Measurements from ENCODE around the gene COG2. TPM values are rescaled to one million over a fixed set of nuclear protein-coding genes. Genes with fewer than 3 reads are reported as not detected.
A peak's percentile ranks its signal among the peaks of the same experiment; 100 is the strongest.

COG2 gene
- total RNA-seq, 1 experiment from 2014 or later, result 46.9 TPM

DNA sequence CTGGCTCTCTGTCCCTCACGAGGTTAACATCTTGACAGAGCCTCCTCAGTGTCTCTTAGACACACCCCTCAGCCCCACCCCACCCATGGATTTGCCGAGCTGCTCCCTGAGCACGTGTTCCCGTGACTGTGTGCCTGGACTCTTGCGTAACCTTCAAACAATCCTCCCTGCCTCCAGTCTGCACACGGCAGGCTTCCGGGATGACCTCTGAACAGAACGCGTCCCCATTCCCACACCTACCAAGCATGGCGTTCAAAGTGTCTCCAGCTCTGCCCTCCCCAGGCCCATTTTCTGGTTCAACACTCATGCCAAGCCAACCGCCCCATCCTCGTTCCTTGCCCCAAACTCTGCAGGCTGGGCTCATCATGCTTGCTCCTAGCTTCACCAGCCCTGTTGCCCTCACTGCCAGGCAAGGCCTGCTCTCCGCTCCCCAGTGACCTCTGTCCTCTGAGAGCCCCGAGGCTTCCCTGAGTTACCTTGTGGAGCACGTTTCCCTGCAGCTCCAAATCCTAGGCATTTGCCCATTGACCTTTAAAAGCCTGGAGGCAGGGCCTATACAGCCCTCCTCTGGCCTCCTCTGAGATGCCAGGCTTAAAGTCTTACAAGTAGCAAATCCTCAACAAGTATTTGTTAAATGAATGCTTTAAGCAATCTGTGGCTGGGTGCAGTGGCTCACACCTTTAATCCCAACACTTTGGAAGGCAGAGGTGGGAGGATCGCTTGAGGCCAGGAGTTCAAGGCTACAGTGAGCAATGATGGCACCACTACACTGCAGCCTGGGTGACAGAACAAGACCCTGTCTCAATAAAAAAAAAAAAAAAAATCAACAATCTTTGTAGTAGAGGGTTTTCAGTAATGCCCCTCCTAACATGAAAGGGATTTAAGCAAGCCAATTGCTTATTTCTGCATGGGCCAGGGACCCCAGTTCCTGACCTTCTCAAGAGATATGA lies 66.6 kb downstream of the COG2 start:
- Histone ChIP-seq H3K4me3 (ENCODE audit: low read depth, low read length) (no peak overlapping the region), H3K9me3 (no peaks in the 10 kb centered on the region), H3K27me3 (replicated peaks; ENCODE audit: control insufficient read depth, insufficient read depth, low read length) (no peaks in the 10 kb centered on the region), H3K4me1 (peaks cover 46% of the 10 kb centered on the region), H3K36me3 (ENCODE audit: control insufficient read depth, insufficient read depth, low read length) (peaks cover 12% of the 10 kb centered on the region)
- Mint-ChIP-seq H3K9me3 (ENCODE audit: unreplicated experiment) (no peaks in the 10 kb centered on the region), H3K4me3 (ENCODE audit: unreplicated experiment) (peak overlapping the region; percentile 79), H3K4me1 (ENCODE audit: low read depth, unreplicated experiment) (peaks cover 39% of the 10 kb centered on the region), H3K36me3 (ENCODE audit: insufficient read depth, unreplicated experiment) (peaks cover 16% of the 10 kb centered on the region), H3K27me3 (ENCODE audit: insufficient read depth, unreplicated experiment) (no peaks in the 10 kb centered on the region), H3K27ac (ENCODE audit: unreplicated experiment) (peak overlapping the region; percentile 99)
- CTCF ChIA-PET, result interaction anchor here (0.6 to 1.4 kb wide), 6 partner anchors 14 to 67 kb away, joined by 3 to 7 read pairs (median 3); partner anchors contain the start of gene COG2
- BruUV-seq (replicated peaks), result no TSS peak
- DNase-seq, result peak; percentile 96 to 99
- POLR2A ChIA-PET, result interaction anchor here (1.0 kb wide), 1 partner anchor 160 kb away, joined by 3 read pairs; no protein-coding TSS in a partner anchor
- TF ChIP-seq, protein P1, sequence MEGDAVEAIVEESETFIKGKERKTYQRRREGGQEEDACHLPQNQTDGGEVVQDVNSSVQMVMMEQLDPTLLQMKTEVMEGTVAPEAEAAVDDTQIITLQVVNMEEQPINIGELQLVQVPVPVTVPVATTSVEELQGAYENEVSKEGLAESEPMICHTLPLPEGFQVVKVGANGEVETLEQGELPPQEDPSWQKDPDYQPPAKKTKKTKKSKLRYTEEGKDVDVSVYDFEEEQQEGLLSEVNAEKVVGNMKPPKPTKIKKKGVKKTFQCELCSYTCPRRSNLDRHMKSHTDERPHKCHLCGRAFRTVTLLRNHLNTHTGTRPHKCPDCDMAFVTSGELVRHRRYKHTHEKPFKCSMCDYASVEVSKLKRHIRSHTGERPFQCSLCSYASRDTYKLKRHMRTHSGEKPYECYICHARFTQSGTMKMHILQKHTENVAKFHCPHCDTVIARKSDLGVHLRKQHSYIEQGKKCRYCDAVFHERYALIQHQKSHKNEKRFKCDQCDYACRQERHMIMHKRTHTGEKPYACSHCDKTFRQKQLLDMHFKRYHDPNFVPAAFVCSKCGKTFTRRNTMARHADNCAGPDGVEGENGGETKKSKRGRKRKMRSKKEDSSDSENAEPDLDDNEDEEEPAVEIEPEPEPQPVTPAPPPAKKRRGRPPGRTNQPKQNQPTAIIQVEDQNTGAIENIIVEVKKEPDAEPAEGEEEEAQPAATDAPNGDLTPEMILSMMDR (IDR thresholded peaks at IDR 0.05; ENCODE audit: insufficient read depth in 1 of 2, low read depth in 1 of 2, low read length in 1 of 2, severe bottlenecking in 1 of 2, unreplicated experiment in 1 of 2), result no peak
- intact Hi-C loops (cut with micrococcal nuclease; ENCODE audit: unreplicated experiment), result loop anchor here (1.0 to 2.0 kb wide), 6 partner anchors 8 to 76 kb away; partner anchors contain the start of gene COG2

DNA sequence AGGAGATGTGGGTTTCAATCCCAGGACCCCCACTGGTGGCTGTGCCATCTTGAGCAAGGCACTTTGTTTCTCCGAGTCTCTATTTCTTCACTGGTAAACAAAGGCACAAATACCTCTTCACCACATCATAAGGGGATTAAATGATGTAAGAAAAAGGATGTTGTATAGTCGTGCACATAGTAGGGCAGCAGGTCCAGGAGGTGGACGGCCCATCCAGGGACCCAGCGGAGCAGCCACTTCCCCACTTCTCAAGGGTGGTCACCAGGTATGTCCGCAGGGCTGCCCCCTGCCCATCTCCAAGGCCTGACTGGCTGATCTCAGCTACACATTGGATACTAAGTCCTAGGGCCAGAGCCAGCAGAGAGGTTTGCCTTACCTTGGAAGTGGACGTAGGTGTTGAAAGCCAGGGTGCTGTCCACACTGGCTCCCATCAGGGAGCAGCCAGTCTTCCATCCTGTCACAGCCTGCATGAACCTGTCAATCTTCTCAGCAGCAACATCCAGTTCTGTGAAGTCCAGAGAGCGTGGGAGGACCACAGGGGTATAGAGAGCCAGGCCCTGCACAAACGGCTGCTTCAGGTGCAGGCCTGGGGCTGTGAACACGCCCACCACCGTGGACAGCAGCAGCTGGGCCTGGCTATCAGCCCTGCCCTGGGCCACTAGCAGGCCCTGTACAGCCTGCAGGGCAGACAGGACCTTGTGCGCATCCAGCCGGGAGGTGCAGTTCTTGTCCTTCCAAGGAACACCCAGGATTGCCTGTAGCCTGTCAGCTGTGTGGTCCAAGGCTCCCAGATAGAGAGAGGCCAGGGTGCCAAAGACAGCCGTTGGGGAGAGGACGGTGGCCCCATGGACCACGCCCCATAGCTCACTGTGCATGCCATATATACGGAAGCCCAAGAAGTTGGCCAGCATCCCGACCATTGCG lies 67.6 kb downstream of the COG2 start:
- intact Hi-C loops (cut with micrococcal nuclease; ENCODE audit: unreplicated experiment), result loop anchor here (1.0 to 2.0 kb wide), 5 partner anchors 9 to 77 kb away; partner anchors contain the start of gene COG2
- Mint-ChIP-seq H3K27me3 (ENCODE audit: insufficient read depth, unreplicated experiment) (no peaks in the 10 kb centered on the region), H3K27ac (ENCODE audit: unreplicated experiment) (no peak overlapping the region), H3K4me3 (ENCODE audit: unreplicated experiment) (no peak overlapping the region), H3K4me1 (ENCODE audit: low read depth, unreplicated experiment) (peaks cover 44% of the 10 kb centered on the region), H3K36me3 (ENCODE audit: insufficient read depth, unreplicated experiment) (peaks cover 11% of the 10 kb centered on the region), H3K9me3 (ENCODE audit: unreplicated experiment) (no peaks in the 10 kb centered on the region)
- CTCF ChIA-PET, result interaction anchor here (0.6 to 1.4 kb wide), 2 partner anchors 13 to 63 kb away, joined by 3 to 7 read pairs; no protein-coding TSS in a partner anchor
- BruUV-seq (replicated peaks), result no TSS peak
- Histone ChIP-seq H3K27me3 (replicated peaks; ENCODE audit: control insufficient read depth, insufficient read depth, low read length) (no peaks in the 10 kb centered on the region), H3K36me3 (ENCODE audit: control insufficient read depth, insufficient read depth, low read length) (peaks cover 9% of the 10 kb centered on the region), H3K9me3 (no peaks in the 10 kb centered on the region), H3K4me1 (peaks cover 45% of the 10 kb centered on the region), H3K4me3 (ENCODE audit: low read depth, low read length) (no peak overlapping the region)
- TF ChIP-seq, protein P1 (IDR thresholded peaks at IDR 0.05; ENCODE audit: insufficient read depth in 1 of 2, low read depth in 1 of 2, low read length in 1 of 2, severe bottlenecking in 1 of 2, unreplicated experiment in 1 of 2), result no peak
- no peak for DNase-seq
- POLR2A ChIA-PET, result no interaction called here

DNA sequence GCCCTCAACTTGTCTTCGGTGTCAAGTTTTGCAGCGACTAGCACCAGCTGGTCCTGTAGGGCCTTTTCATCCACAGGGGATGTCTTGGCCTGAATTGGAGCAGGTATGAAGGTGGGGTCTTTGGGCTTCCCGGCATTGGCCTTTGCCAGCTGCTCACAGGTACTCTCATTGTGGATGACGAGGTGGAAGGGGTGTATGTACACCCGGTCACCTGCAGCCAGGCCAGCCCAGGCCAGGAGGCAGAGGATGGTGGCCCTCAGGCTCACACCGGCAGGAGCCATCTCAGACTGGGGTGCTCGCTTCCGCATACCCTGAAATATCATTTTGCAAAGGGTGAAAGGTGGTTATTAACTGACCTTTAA lies 68.2 kb downstream of the COG2 start:
- POLR2A ChIA-PET, result no interaction called here
- CTCF ChIA-PET, result no interaction called here
- Histone ChIP-seq H3K4me1 (peaks cover 50% of the 10 kb centered on the region), H3K4me3 (ENCODE audit: low read depth, low read length) (no peak overlapping the region), H3K36me3 (ENCODE audit: control insufficient read depth, insufficient read depth, low read length) (peaks cover 8% of the 10 kb centered on the region), H3K27me3 (replicated peaks; ENCODE audit: control insufficient read depth, insufficient read depth, low read length) (no peaks in the 10 kb centered on the region), H3K9me3 (no peaks in the 10 kb centered on the region)
- BruUV-seq (replicated peaks), result no TSS peak
- TF ChIP-seq, protein P1 (IDR thresholded peaks at IDR 0.05; ENCODE audit: insufficient read depth in 1 of 2, low read depth in 1 of 2, low read length in 1 of 2, severe bottlenecking in 1 of 2, unreplicated experiment in 1 of 2), result no peak
- Mint-ChIP-seq H3K36me3 (ENCODE audit: insufficient read depth, unreplicated experiment) (peaks cover 11% of the 10 kb centered on the region), H3K9me3 (ENCODE audit: unreplicated experiment) (no peaks in the 10 kb centered on the region), H3K4me3 (ENCODE audit: unreplicated experiment) (no peak overlapping the region), H3K27me3 (ENCODE audit: insufficient read depth, unreplicated experiment) (no peaks in the 10 kb centered on the region), H3K27ac (ENCODE audit: unreplicated experiment) (no peak overlapping the region), H3K4me1 (ENCODE audit: low read depth, unreplicated experiment) (peaks cover 47% of the 10 kb centered on the region)
- intact Hi-C loops (cut with micrococcal nuclease; ENCODE audit: unreplicated experiment), result no loop called here
- DNase-seq, result no peak

Measured in Caco-2 (cell line).